HAP-1 (cell line): ENCODE results near the gene RHBDF2.

Experiments used
- DNase-seq, 2 experiments: peaks; one replicate each; pipeline ENCODE4 v3.0.0-alpha.2; 2016 to 2020; ENCODE audit warnings: low spot score in 2 of 2
- H3K27me3 ChIP-seq: fragments of 250-450 bp; sonication (Bioruptor Pico); 2 replicates; pipeline ENCODE4 v1.5.1; 2020; ENCODE audit warnings: low read depth, mild to moderate bottlenecking, moderate library complexity
- H3K36me3 ChIP-seq: fragments of 250-450 bp; sonication (Bioruptor Pico); replicated peaks from 2 replicates; pipeline ENCODE4 v1.5.1; 2020; ENCODE audit warnings: mild to moderate bottlenecking
- H3K4me1 ChIP-seq: fragments of 250-450 bp; sonication (Bioruptor Pico); 2 replicates; pipeline ENCODE4 v1.5.1; 2020; ENCODE audit warnings: mild to moderate bottlenecking
- H3K4me3 ChIP-seq: fragments of 250-450 bp; sonication (Bioruptor Pico); 2 replicates; pipeline ENCODE4 v1.5.1; 2020; ENCODE audit warnings: mild to moderate bottlenecking, moderate library complexity
- H3K9me3 ChIP-seq: fragments of 250-450 bp; sonication (Bioruptor Pico); 2 replicates; pipeline ENCODE4 v1.5.1; 2020; ENCODE audit warnings: mild to moderate bottlenecking, moderate library complexity
- in situ Hi-C: fragments of 300-500 bp; cut with MboI; formaldehyde crosslinking; loops from 3 replicates; pipeline ENCODE4 v1.14.3; 2020; ENCODE audit warnings: low sequenced_read_pairs, inconsistent platforms, mixed read lengths

RHBDF2 gene

GRCh38 chr17:76452127-76452659 is 49.0 kb downstream of the RHBDF2 start:
- peak in 1 of 2 experiments; percentile 48 for DNase-seq
- H3K27me3 ChIP-seq: no peaks in the 10 kb centered on the region
- H3K4me1 ChIP-seq: peaks cover 11% of the 10 kb centered on the region
- peak overlapping the region; percentile 65 for H3K4me3 ChIP-seq
- in situ Hi-C loops: no loop called here
- peaks cover 8% of the 10 kb centered on the region for H3K36me3 ChIP-seq
- no peaks in the 10 kb centered on the region for H3K9me3 ChIP-seq

GRCh38 chr17:76451506-76451905 is 49.7 kb downstream of the RHBDF2 start:
- Histone ChIP-seq H3K9me3 (no peaks in the 10 kb centered on the region), H3K4me1 (peaks cover 18% of the 10 kb centered on the region), H3K36me3 (peaks cover 8% of the 10 kb centered on the region), H3K4me3 (peak overlapping the region; percentile 65), H3K27me3 (no peaks in the 10 kb centered on the region)
- DNase-seq: no peak
- in situ Hi-C loops: no loop called here

- no peaks in the 10 kb centered on the region for H3K27me3 ChIP-seq
- peaks cover 40% of the 10 kb centered on the region for H3K4me1 ChIP-seq
- H3K9me3 ChIP-seq: no peaks in the 10 kb centered on the region
- no peak overlapping the region for H3K4me3 ChIP-seq
- peaks cover 8% of the 10 kb centered on the region for H3K36me3 ChIP-seq
- no peak for DNase-seq
- in situ Hi-C loops: no loop called here
Measured at GRCh38 chr17:76449126-76449525, 52.1 kb downstream of the RHBDF2 start.

GRCh38 chr17:76447931-76448652 is 53.1 kb downstream of the RHBDF2 start:
- H3K9me3 ChIP-seq: no peaks in the 10 kb centered on the region
- H3K27me3 ChIP-seq: no peaks in the 10 kb centered on the region
- peaks cover 40% of the 10 kb centered on the region for H3K4me1 ChIP-seq
- H3K36me3 ChIP-seq: peaks cover 8% of the 10 kb centered on the region
- no peak for DNase-seq
- no peak overlapping the region for H3K4me3 ChIP-seq
- in situ Hi-C loops: no loop called here

- no peaks in the 10 kb centered on the region for H3K9me3 ChIP-seq
- DNase-seq: no peak
- in situ Hi-C loops: no loop called here
- H3K36me3 ChIP-seq: peaks cover 4% of the 10 kb centered on the region; the same call in 1 of the 2 replicates
- H3K27me3 ChIP-seq: no peaks in the 10 kb centered on the region
- peaks cover 40% of the 10 kb centered on the region for H3K4me1 ChIP-seq
- no peak overlapping the region for H3K4me3 ChIP-seq
Measured at GRCh38 chr17:76446449-76447231, 54.6 kb downstream of the RHBDF2 start.

GRCh38 chr17:76445697-76446448 is 55.4 kb downstream of the RHBDF2 start:
- in situ Hi-C loops: no loop called here
- Histone ChIP-seq H3K27me3 (no peaks in the 10 kb centered on the region), H3K4me1 (peaks cover 33% of the 10 kb centered on the region), H3K9me3 (no peaks in the 10 kb centered on the region), H3K4me3 (no peak overlapping the region), H3K36me3 (peaks cover 4% of the 10 kb centered on the region; the same call in 1 of the 2 replicates)
- DNase-seq: no peak

- Histone ChIP-seq H3K9me3 (no peaks in the 10 kb centered on the region), H3K27me3 (no peaks in the 10 kb centered on the region), H3K36me3 (0 out of 2 replicates have a peak, but pooled peaks cover 4% of the 10 kb centered on the region), H3K4me1 (peaks cover 31% of the 10 kb centered on the region), H3K4me3 (no peak overlapping the region)
- peak; percentile 38 to 51 for DNase-seq
- in situ Hi-C loops: no loop called here
Measured at GRCh38 chr17:76444518-76445311, 56.5 kb downstream of the RHBDF2 start.

GRCh38 chr17:76442341-76443338 is 58.6 kb downstream of the RHBDF2 start:
- no peak for DNase-seq
- no peaks in the 10 kb centered on the region for H3K27me3 ChIP-seq
- peaks cover 48% of the 10 kb centered on the region for H3K4me1 ChIP-seq
- H3K9me3 ChIP-seq: no peaks in the 10 kb centered on the region
- H3K36me3 ChIP-seq: no peaks in the 10 kb centered on the region
- no peak overlapping the region for H3K4me3 ChIP-seq
- in situ Hi-C loops: no loop called here

GRCh38 chr17:76441686-76442340 is 59.4 kb downstream of the RHBDF2 start:
- H3K27me3 ChIP-seq: no peaks in the 10 kb centered on the region
- no peak overlapping the region for H3K4me3 ChIP-seq
- H3K4me1 ChIP-seq: peaks cover 44% of the 10 kb centered on the region
- H3K9me3 ChIP-seq: no peaks in the 10 kb centered on the region
- in situ Hi-C loops: no loop called here
- no peaks in the 10 kb centered on the region for H3K36me3 ChIP-seq
- no peak for DNase-seq

- DNase-seq: no peak
- Histone ChIP-seq H3K27me3 (no peaks in the 10 kb centered on the region), H3K4me3 (no peak overlapping the region), H3K36me3 (no peaks in the 10 kb centered on the region), H3K9me3 (no peaks in the 10 kb centered on the region), H3K4me1 (peaks cover 41% of the 10 kb centered on the region)
- in situ Hi-C loops: no loop called here
Measured at GRCh38 chr17:76440751-76441362, 60.4 kb downstream of the RHBDF2 start.

- Histone ChIP-seq H3K4me3 (no peak overlapping the region), H3K9me3 (no peaks in the 10 kb centered on the region), H3K27me3 (no peaks in the 10 kb centered on the region), H3K36me3 (no peaks in the 10 kb centered on the region), H3K4me1 (peaks cover 26% of the 10 kb centered on the region)
- no peak for DNase-seq
- in situ Hi-C loops: no loop called here
Measured at GRCh38 chr17:76439314-76439928, 61.8 kb downstream of the RHBDF2 start.
